HEK293 (cell line): ENCODE measurements around the gene DNASE2.

Source experiments
- CTCF ChIA-PET: fragments of 350-600 bp; formaldehyde crosslinking; extraction: SDS; loops from one replicate; lab custom pipeline; 2021; ENCODE audit warnings: antibody characterized with exemption; lab: Yijun Ruan, JAX
- POLR2A ChIA-PET: fragments of 300-600 bp; formaldehyde crosslinking; extraction: SDS; loops from one replicate; lab custom pipeline; 2020; ENCODE audit warnings: antibody characterized with exemption, inconsistent platforms; lab: Yijun Ruan, JAX
- H3K27ac ChIP-seq: fragments of 200-500 bp; sonication (Bioruptor generic); 2 replicates; pipeline ENCODE4 v1.5.1; 2014; ENCODE audit warnings: low read depth, low read length, control low read depth, inconsistent platforms; ENCODE audit errors: extremely low read depth
- H3K36me3 ChIP-seq, 2 experiments: fragments of 200-500 bp in 1 of 2; sonication (Bioruptor generic) in 1 of 2; 1 replicate in 1 of 2; 2 replicates in 1 of 2; pipeline ENCODE4 v1.5.1; 2014 to 2017; ENCODE audit warnings: inconsistent platforms in 2 of 2, low read length in 2 of 2; ENCODE audit not compliant: control insufficient read depth in 2 of 2, insufficient read depth in 1 of 2
- H3K4me1 ChIP-seq: fragments of 200-500 bp; sonication (Bioruptor generic); 2 replicates; pipeline ENCODE4 v1.5.1; 2014; ENCODE audit warnings: mild to moderate bottlenecking, low read length, inconsistent platforms; ENCODE audit not compliant: control insufficient read depth, insufficient read depth
- H3K4me3 ChIP-seq: 2 replicates; pipeline ENCODE4 v1.5.1; 2011; ENCODE audit warnings: low read depth, mild to moderate bottlenecking, control low read depth, low read length, moderate library complexity
- H3K9me3 ChIP-seq: fragments of 200-500 bp; sonication (Bioruptor generic); 2 replicates; pipeline ENCODE4 v1.5.1; 2014; ENCODE audit warnings: low read depth, low read length, inconsistent platforms; ENCODE audit not compliant: control insufficient read depth, insufficient read depth
- KLF1 ChIP-seq: fragments of 450-650 bp; formaldehyde crosslinking; IDR thresholded peaks from 2 replicates; pipeline ENCODE4 v1.5.1; 2016; ENCODE audit warnings: missing biosample characterization, missing genetic modification characterization
- KLF7 ChIP-seq: fragments of 450-650 bp; formaldehyde crosslinking; IDR thresholded peaks from 2 replicates; pipeline ENCODE4 v1.5.1; 2016; ENCODE audit warnings: missing biosample characterization, missing genetic modification characterization, borderline replicate concordance
- KLF8 ChIP-seq: fragments of 450-650 bp; formaldehyde crosslinking; IDR thresholded peaks from 2 replicates; pipeline ENCODE4 v1.5.1; 2016; ENCODE audit warnings: missing biosample characterization, missing genetic modification characterization
- MZF1 ChIP-seq: fragments of 450-650 bp; formaldehyde crosslinking; IDR thresholded peaks from 2 replicates; pipeline ENCODE4 v1.5.1; 2017; ENCODE audit warnings: missing biosample characterization, missing genetic modification characterization, borderline replicate concordance
- PRDM1 ChIP-seq: fragments of 450-650 bp; formaldehyde crosslinking; IDR thresholded peaks from 2 replicates; pipeline ENCODE4; 2016; ENCODE audit warnings: missing biosample characterization, missing genetic modification characterization
- ZBTB7A ChIP-seq: fragments of 450-650 bp; formaldehyde crosslinking; IDR thresholded peaks from 2 replicates; pipeline ENCODE4 v1.5.1; 2016; ENCODE audit warnings: low read depth, missing biosample characterization, missing genetic modification characterization
- ZFP41 ChIP-seq: fragments of 450-650 bp; formaldehyde crosslinking; IDR thresholded peaks from 2 replicates; pipeline ENCODE4 v1.5.1; 2016; ENCODE audit warnings: missing biosample characterization, missing genetic modification characterization, borderline replicate concordance
- ZNF530 ChIP-seq: fragments of 450-650 bp; formaldehyde crosslinking; IDR thresholded peaks from 2 replicates; pipeline ENCODE4 v1.5.1; 2016; ENCODE audit warnings: low read depth, missing biosample characterization, missing genetic modification characterization
- ZNF561 ChIP-seq: fragments of 450-650 bp; IDR thresholded peaks from 2 replicates; pipeline ENCODE4 v1.5.1; 2018; ENCODE audit warnings: missing biosample characterization, missing genetic modification characterization, borderline replicate concordance
- ZNF670 ChIP-seq: fragments of 450-650 bp; formaldehyde crosslinking; IDR thresholded peaks from 2 replicates; pipeline ENCODE4 v1.5.1; 2016; ENCODE audit warnings: missing biosample characterization, missing genetic modification characterization, low read depth
- ZNF768 ChIP-seq: fragments of 450-650 bp; formaldehyde crosslinking; IDR thresholded peaks from 2 replicates; pipeline ENCODE4 v1.5.1; 2018; ENCODE audit warnings: missing biosample characterization, mild to moderate bottlenecking, missing genetic modification characterization
- TF ChIP-seq, protein P1 (sequence below): fragments of 450-650 bp; formaldehyde crosslinking; IDR thresholded peaks from 2 replicates; pipeline ENCODE4 v1.5.1; 2016; ENCODE audit warnings: missing biosample characterization, missing genetic modification characterization
- TF ChIP-seq, protein P2 (sequence below): fragments of 450-650 bp; formaldehyde crosslinking; IDR thresholded peaks from 2 replicates; pipeline ENCODE4 v1.5.1; 2016; ENCODE audit warnings: missing biosample characterization, missing genetic modification characterization
- TF ChIP-seq, protein P3 (sequence below): fragments of 450-650 bp; formaldehyde crosslinking; conservative IDR thresholded peaks from 2 replicates; pipeline ENCODE4 v1.5.1; 2016; ENCODE audit warnings: low read depth, missing biosample characterization, missing genetic modification characterization
- TF ChIP-seq, protein P4 (sequence below): fragments of 450-650 bp; formaldehyde crosslinking; IDR thresholded peaks from 2 replicates; pipeline ENCODE4 v1.5.1; 2016; ENCODE audit warnings: missing biosample characterization, missing genetic modification characterization
- TF ChIP-seq, protein P5 (sequence below): fragments of 450-650 bp; formaldehyde crosslinking; IDR thresholded peaks from 2 replicates; pipeline ENCODE4 v1.5.1; 2017; ENCODE audit warnings: missing biosample characterization, missing genetic modification characterization
- TF ChIP-seq, protein P6 (sequence below): fragments of 450-650 bp; formaldehyde crosslinking; IDR thresholded peaks from 2 replicates; pipeline ENCODE4 v1.5.1; 2016; ENCODE audit warnings: missing biosample characterization, missing genetic modification characterization

DNASE2 gene

DNA sequence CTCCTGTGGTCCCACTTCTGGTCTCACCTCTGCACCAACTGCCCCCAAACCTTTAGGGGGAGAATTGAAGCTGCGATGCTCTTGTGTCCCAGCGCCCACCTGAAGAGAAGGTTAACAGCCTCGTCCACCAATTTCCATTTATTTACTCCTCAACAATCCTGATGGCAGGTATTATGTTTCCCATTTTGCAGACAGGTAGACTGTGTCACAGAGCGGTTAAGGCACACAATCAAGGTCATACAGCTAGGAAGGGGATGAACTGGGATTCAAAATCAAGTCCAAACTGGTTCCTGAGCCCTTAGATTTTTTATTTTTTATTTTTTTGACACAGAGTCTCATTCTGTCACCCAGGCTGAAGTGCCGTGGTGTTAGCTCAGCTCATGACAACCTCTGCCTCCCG is 6.2 kb downstream of the DNASE2 start:
- Histone ChIP-seq H3K36me3 (peaks cover 0 to 37% of the 10 kb centered on the region in 2 experiments; a peak in 2 of 3 replicates), H3K4me1 (no peaks in the 10 kb centered on the region), H3K9me3 (no peaks in the 10 kb centered on the region), H3K4me3 (no peak overlapping the region), H3K27ac (no peak overlapping the region)
- POLR2A ChIA-PET = interaction anchor here (1.0 kb wide), 1 partner anchor 10 kb away, joined by 3 read pairs; no protein-coding TSS in a partner anchor
- TF ChIP-seq PRDM1 = no peak
- no peak for TF ChIP-seq ZNF561 (tag by site-specific recombination)
- no peak for TF ChIP-seq ZBTB7A (tag by site-specific recombination)
- TF ChIP-seq KLF1 = no peak
- TF ChIP-seq, protein P1, sequence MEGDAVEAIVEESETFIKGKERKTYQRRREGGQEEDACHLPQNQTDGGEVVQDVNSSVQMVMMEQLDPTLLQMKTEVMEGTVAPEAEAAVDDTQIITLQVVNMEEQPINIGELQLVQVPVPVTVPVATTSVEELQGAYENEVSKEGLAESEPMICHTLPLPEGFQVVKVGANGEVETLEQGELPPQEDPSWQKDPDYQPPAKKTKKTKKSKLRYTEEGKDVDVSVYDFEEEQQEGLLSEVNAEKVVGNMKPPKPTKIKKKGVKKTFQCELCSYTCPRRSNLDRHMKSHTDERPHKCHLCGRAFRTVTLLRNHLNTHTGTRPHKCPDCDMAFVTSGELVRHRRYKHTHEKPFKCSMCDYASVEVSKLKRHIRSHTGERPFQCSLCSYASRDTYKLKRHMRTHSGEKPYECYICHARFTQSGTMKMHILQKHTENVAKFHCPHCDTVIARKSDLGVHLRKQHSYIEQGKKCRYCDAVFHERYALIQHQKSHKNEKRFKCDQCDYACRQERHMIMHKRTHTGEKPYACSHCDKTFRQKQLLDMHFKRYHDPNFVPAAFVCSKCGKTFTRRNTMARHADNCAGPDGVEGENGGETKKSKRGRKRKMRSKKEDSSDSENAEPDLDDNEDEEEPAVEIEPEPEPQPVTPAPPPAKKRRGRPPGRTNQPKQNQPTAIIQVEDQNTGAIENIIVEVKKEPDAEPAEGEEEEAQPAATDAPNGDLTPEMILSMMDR (tag by site-specific recombination) = no peak
- TF ChIP-seq, protein P2, sequence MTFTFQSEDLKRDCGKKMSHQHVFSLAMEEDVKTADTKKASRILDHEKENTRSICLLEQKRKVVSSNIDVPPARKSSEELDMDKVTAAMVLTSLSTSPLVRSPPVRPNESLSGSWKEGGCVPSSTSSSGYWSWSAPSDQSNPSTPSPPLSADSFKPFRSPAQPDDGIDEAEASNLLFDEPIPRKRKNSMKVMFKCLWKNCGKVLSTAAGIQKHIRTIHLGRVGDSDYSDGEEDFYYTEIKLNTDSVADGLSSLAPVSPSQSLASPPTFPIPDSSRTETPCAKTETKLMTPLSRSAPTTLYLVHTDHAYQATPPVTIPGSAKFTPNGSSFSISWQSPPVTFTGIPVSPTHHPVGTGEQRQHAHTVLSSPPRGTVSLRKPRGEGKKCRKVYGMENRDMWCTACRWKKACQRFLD (tag by site-specific recombination) = no peak
- no peak for TF ChIP-seq KLF8 (tag by site-specific recombination)
- CTCF ChIA-PET = no interaction called here

DNA sequence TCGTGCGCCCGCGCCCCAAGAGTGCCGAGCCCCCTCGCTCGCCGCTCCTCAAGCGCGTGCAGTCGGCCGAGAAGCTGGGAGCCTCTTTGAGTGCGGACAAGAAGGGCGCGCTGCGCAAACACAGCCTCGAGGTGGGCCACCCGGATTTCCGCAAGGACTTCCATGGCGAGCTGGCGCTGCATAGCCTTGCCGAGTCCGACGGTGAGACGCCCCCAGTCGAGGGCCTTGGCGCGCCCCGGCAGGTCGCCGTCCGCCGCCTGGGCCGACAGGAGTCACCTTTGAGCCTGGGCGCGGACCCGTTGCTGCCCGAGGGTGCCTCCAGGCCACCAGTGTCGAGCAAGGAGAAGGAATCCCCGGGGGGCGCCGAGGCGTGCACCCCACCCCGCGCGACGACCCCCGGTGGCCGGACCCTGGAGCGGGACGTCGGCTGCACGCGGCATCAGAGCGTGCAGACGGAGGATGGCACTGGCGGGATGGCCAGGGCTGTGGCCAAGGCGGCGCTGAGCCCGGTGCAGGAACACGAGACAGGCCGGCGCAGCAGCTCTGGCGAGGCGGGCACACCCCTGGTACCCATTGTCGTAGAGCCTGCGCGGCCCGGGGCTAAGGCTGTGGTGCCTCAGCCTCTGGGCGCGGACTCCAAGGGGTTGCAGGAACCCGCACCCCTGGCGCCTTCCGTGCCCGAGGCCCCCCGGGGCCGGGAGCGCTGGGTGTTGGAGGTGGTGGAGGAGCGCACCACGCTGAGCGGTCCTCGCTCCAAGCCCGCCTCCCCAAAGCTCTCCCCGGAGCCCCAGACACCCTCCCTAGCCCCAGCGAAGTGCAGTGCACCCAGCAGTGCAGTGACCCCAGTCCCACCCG is 7.1 kb downstream of the DNASE2 start:
- POLR2A ChIA-PET = interaction anchor here (2.7 kb wide), 1 partner anchor 7 kb away, joined by 21 read pairs; the partner anchor contains the start of gene DNASE2
- Histone ChIP-seq H3K36me3 (peaks cover 0 to 38% of the 10 kb centered on the region in 2 experiments; a peak in 2 of 3 replicates), H3K27ac (no peak overlapping the region), H3K4me3 (no peak overlapping the region), H3K9me3 (no peaks in the 10 kb centered on the region), H3K4me1 (no peaks in the 10 kb centered on the region)
- CTCF ChIA-PET = interaction anchor here (0.6 to 1.2 kb wide), 2 partner anchors 11 to 176 kb away, joined by 3 to 5 read pairs; no protein-coding TSS in a partner anchor
- TF ChIP-seq ZNF768 (no peak), ZNF670 (tag by site-specific recombination) (no peak), ZFP41 (tag by site-specific recombination) (no peak), MZF1 (tag by site-specific recombination) (no peak), KLF7 (tag by site-specific recombination) (no peak), ZNF530 (tag by site-specific recombination) (no peak)
- TF ChIP-seq, protein P3, sequence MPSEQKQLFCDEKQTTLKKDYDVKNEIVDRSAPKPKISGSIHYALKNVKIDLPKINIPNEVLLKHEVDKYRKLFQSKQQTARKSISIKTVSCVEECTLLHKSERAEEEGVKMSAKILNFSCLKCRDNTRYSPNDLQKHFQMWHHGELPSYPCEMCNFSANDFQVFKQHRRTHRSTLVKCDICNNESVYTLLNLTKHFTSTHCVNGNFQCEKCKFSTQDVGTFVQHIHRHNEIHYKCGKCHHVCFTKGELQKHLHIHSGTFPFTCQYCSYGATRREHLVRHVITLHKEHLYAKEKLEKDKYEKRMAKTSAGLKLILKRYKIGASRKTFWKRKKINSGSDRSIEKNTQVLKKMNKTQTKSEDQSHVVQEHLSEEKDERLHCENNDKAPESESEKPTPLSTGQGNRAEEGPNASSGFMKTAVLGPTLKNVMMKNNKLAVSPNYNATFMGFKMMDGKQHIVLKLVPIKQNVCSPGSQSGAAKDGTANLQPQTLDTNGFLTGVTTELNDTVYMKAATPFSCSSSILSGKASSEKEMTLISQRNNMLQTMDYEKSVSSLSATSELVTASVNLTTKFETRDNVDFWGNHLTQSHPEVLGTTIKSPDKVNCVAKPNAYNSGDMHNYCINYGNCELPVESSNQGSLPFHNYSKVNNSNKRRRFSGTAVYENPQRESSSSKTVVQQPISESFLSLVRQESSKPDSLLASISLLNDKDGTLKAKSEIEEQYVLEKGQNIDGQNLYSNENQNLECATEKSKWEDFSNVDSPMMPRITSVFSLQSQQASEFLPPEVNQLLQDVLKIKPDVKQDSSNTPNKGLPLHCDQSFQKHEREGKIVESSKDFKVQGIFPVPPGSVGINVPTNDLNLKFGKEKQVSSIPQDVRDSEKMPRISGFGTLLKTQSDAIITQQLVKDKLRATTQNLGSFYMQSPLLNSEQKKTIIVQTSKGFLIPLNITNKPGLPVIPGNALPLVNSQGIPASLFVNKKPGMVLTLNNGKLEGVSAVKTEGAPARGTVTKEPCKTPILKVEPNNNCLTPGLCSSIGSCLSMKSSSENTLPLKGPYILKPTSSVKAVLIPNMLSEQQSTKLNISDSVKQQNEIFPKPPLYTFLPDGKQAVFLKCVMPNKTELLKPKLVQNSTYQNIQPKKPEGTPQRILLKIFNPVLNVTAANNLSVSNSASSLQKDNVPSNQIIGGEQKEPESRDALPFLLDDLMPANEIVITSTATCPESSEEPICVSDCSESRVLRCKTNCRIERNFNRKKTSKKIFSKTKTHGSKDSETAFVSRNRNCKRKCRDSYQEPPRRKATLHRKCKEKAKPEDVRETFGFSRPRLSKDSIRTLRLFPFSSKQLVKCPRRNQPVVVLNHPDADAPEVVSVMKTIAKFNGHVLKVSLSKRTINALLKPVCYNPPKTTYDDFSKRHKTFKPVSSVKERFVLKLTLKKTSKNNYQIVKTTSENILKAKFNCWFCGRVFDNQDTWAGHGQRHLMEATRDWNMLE = no peak
- TF ChIP-seq, protein P4, sequence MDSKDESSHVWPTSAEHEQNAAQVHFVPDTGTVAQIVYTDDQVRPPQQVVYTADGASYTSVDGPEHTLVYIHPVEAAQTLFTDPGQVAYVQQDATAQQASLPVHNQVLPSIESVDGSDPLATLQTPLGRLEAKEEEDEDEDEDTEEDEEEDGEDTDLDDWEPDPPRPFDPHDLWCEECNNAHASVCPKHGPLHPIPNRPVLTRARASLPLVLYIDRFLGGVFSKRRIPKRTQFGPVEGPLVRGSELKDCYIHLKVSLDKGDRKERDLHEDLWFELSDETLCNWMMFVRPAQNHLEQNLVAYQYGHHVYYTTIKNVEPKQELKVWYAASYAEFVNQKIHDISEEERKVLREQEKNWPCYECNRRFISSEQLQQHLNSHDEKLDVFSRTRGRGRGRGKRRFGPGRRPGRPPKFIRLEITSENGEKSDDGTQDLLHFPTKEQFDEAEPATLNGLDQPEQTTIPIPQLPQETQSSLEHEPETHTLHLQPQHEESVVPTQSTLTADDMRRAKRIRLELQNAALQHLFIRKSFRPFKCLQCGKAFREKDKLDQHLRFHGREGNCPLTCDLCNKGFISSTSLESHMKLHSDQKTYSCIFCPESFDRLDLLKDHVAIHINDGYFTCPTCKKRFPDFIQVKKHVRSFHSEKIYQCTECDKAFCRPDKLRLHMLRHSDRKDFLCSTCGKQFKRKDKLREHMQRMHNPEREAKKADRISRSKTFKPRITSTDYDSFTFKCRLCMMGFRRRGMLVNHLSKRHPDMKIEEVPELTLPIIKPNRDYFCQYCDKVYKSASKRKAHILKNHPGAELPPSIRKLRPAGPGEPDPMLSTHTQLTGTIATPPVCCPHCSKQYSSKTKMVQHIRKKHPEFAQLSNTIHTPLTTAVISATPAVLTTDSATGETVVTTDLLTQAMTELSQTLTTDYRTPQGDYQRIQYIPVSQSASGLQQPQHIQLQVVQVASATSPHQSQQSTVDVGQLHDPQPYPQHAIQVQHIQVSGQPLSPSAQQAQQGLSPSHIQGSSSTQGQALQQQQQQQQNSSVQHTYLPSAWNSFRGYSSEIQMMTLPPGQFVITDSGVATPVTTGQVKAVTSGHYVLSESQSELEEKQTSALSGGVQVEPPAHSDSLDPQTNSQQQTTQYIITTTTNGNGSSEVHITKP (tag by site-specific recombination) = no peak
- TF ChIP-seq, protein P5, sequence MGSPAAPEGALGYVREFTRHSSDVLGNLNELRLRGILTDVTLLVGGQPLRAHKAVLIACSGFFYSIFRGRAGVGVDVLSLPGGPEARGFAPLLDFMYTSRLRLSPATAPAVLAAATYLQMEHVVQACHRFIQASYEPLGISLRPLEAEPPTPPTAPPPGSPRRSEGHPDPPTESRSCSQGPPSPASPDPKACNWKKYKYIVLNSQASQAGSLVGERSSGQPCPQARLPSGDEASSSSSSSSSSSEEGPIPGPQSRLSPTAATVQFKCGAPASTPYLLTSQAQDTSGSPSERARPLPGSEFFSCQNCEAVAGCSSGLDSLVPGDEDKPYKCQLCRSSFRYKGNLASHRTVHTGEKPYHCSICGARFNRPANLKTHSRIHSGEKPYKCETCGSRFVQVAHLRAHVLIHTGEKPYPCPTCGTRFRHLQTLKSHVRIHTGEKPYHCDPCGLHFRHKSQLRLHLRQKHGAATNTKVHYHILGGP (tag by site-specific recombination) = no peak
- TF ChIP-seq, protein P6, sequence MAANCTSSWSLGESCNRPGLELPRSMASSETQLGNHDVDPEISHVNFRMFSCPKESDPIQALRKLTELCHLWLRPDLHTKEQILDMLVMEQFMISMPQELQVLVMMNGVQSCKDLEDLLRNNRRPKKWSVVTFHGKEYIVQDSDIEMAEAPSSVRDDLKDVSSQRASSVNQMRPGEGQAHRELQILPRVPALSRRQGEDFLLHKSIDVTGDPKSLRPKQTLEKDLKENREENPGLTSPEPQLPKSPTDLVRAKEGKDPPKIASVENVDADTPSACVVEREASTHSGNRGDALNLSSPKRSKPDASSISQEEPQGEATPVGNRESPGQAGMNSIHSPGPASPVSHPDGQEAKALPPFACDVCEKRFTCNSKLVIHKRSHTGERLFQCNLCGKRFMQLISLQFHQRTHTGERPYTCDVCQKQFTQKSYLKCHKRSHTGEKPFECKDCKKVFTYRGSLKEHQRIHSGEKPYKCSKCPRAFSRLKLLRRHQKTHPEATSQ = no peak
